HTERT RPE-1 (cell line): ENCODE data around the gene ANKRD28.
"Not testable (repeated sequence)": the region's sequence is repeated elsewhere in the genome, so short reads cannot be mapped to it uniquely, and the experiment has no call there.

ENCODE experiments used
- in situ Hi-C: fragments of 300-500 bp; cut with MboI; formaldehyde crosslinking; loops from 4 replicates; pipeline ENCODE4 v1.14.3; 2020; ENCODE audit warnings: low sequenced_read_pairs

The ANKRD28 gene

DNA sequence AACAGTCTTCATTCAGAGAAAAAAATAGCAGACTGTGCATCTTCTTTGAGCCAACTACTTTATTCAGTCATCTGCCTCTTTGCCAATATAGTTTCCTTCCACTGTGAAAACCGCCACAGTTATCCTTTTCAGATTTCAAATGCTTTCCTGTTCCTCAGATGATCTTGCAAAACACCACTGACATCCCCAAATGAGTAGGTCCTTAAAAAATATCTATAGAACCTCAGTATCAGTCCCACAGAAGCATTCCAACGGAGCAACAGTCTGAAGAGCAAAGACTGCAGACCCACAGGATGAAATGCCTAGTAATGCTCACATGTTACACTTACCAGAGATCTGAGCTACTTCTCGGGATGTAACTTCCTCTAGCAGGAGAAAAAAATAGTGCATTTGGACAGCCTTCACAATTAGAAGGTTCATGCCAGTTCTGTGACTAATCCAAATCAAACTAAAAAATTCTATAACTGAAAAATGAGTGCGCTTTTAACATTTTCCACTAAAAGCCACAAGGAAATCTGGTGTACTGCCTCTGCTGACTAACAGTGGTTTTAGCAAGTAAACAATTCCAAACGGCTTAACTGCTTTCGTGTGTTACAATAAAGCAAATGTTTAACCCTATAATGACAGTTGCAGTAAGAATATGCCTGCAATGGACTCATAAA lies at the start of gene ANKRD28:
TSS of gene ANKRD28 (minus strand) at position 338 of the 662 bp plus-strand sequence. CDS start 1,458 bp downstream, outside the sequence.
- in situ Hi-C loops: no loop called here

- in situ Hi-C loops: no loop called here
Observed at GRCh38 chr3:15847239-15847638, 49.5 kb upstream of the ANKRD28 start.

- in situ Hi-C loops: no loop called here
Observed at GRCh38 chr3:15846606-15847005, 48.8 kb upstream of the ANKRD28 start.

- in situ Hi-C loops: no loop called here
Observed at GRCh38 chr3:15845475-15845874, 47.7 kb upstream of the ANKRD28 start.

DNA sequence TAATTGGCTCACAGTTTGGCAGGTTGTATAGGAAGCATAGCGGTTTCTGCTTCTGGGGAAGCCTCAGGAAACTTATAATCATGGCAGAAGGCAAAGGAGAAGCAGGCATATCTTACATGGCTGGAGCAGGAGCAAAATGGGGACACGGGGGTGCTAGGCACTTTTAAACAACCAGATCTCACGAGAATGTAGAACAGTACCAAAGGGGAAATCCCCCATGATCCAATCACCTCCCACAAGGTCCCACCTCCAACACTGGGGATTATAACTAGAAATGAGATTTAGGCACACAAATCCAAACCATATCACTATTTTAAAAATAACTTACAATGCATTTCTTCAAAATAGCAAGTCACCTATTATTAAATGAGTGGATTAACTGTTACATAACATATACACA lies 47.1 kb upstream of the ANKRD28 start:
- in situ Hi-C loops: no loop called here

- in situ Hi-C loops: not testable (repeated sequence)
Observed at GRCh38 chr3:15841091-15841973, 43.6 kb upstream of the ANKRD28 start.

GRCh38 chr3:15839568-15839967 lies 41.8 kb upstream of the ANKRD28 start:
- in situ Hi-C loops: no loop called here

DNA sequence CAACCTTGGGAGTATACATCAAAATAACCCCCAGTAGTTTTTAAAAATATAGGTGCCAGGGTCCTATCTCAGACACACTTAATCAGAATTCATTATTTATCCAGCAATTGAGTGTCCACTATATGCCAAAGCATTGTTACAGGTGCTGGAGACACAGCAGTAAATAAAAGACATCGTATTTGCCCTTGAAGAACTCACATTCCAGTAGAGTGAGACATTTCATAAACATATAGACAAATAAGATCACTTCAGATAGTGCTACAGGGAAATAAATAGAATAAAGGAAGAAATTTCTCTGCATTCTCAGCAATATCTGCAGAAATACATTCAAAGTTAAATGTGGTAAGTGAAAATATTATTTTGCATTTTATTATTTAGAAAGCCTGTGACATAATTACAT lies 34.1 kb upstream of the ANKRD28 start:
- in situ Hi-C loops: no loop called here

DNA sequence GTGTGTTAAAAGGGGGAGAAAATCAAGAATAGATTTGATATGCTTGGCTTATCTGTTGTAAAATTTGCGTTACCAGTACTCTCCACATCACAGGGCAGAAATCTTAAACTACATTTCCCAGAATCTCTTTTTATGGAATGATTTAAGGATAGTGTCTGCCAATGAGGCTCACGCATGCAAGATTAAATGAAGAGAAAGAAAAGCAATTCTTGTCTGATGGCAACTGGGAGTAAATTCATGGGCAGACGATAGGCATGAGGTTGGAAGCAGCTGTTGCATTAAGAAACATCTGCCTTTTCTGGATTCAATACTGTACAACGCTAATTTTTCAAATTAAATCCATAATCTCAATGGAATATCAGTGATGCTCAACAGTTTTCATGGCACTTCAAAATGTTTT lies 27.2 kb upstream of the ANKRD28 start:
- in situ Hi-C loops: no loop called here

DNA sequence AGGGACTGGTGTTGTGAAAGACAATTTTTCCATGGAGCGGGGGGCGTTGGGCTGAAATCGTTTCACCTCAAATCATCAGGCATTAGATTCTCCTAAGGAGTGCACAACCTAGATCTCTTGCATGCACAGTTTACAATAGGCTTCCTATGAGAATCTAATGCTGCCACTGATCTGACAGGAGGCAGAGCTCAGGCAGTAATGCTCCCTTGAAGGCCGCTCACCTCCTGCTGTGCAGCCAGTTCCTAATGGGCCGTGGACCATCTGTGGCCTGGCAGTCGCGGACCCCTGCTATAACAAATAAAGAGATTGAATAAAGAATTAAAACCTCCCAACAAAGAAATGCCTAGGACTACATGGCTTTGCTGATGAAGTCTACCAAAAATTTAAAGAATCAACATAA lies 25.3 kb upstream of the ANKRD28 start:
- in situ Hi-C loops: no loop called here

DNA sequence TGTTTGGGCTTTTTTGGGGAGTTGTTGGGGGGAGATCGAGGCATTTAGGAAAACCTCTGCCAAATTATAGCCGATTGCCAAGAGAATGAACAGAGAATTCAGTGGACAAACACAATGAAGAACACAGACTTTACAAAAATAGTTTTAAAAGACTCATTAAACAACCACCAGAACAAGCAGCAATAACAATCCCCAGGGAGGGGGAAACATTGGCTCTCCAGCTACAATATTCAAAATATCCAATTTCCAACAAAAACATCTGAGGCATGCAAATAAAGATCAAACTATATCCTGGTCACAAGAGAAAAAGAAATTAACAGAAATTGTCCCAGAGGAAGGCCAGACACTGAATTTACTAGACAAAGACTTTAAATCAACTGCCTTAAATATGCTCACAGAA lies 24.5 kb upstream of the ANKRD28 start:
- in situ Hi-C loops: no loop called here

GRCh38 chr3:15820911-15821310 lies 23.1 kb upstream of the ANKRD28 start:
- in situ Hi-C loops: no loop called here

DNA sequence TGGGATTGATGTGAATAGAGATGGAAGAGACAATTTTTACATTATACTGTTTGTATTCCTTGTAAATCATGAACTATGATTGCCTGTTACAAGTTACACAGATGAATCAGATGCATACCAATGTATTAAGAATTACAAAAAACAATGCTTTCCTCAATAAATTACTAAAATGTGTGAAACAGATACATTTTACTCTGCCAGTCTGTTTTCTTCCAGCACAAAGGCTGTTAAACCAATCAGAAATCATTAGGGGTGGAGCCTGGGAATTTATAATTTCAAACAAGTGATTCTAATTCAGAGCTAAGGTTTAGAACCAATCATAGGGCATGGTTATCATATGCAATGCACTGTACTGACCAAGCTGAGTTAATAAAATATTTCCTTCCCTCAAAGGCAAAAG lies 21.8 kb upstream of the ANKRD28 start:
- in situ Hi-C loops: no loop called here

GRCh38 chr3:15819043-15819442 lies 21.3 kb upstream of the ANKRD28 start:
- in situ Hi-C loops: no loop called here

GRCh38 chr3:15815696-15816095 lies 17.9 kb upstream of the ANKRD28 start:
- in situ Hi-C loops: no loop called here

DNA sequence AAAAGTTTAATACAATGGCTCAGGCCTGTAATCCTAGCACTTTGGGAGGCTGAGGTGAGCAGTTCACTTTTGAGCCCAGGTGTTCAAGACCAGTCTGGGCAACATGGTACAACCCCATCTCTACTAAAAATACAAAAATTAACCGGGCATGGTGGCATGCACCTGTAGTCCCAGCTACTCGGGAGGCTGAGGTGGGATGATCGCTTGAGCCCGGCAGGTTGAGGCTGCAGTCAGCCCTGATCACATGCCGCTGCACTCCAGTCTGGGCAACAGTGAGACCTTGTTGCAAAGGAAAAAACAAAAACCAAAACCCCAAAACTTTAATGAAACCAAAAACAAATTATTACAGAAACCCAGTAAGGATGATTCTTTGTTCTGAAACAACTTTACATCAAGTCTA lies 15.3 kb upstream of the ANKRD28 start:
- in situ Hi-C loops: not testable (repeated sequence)

- in situ Hi-C loops: no loop called here
Observed at GRCh38 chr3:15812183-15812582, 14.4 kb upstream of the ANKRD28 start.

DNA sequence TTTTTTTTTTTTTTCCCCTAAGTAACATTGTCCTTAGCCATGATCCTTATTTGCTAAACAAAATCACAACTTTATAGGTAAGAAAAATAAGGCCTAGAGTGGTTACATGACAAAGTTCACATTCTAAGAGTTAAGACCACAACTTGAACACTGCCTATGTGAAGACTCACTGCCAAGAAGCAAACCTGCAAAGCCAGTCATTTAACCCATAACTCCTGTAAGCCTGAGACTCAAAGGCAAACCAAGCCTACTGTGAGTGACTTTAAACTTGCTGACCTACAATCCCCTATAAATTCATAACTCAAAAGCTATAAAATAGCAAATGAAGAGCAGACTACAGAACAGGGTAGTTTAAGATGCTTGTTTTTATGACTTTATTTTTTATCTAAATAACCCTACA lies 12.9 kb upstream of the ANKRD28 start:
- in situ Hi-C loops: no loop called here

GRCh38 chr3:15809313-15809712 lies 11.5 kb upstream of the ANKRD28 start:
- in situ Hi-C loops: no loop called here

DNA sequence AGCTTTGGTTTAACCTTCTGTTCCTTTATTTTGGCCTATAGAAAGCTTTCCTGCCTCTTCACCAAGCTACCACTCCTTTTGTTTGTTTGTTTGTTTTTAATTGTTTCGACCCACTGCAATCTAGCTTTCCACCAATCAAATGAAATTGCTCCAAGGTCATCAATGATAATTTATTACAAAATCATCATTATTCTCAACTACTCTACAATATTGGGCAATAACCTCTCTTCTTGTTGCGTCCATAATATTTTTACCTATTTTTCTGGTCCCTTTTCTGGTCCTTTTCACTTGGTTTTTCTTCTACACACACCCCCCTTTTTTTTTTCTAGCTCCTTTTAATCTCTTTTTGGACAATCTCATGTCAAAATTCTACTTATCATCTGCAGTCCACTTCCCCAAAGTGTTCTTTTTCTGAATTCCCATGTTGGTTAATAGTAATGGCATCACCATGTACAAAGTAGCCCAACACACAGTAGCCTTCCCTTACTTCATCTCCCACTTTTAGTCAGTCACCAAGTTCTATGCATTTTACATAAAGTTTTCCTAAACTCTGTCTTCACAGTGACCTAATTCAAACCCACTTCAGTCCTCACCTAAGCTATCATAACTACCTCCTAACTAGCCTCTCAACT lies 11.0 kb upstream of the ANKRD28 start:
- in situ Hi-C loops: no loop called here

- in situ Hi-C loops: no loop called here
Observed at GRCh38 chr3:15805756-15806266, 8.0 kb upstream of the ANKRD28 start.
